ENCODE measurements around the gene C2CD2.

The C2CD2 gene

GRCh38 chr21:41918561-41919358 is 35.1 kb downstream of the C2CD2 start:
- Histone ChIP-seq H3K36me3 (ENCODE audit: control insufficient read depth, insufficient read depth, low read length, severe bottlenecking) (peaks cover 61% of the 10 kb centered on the region), H3K4me1 (ENCODE audit: control insufficient read depth, insufficient read depth, low read length) (peaks cover 36% of the 10 kb centered on the region), H3K9ac (ENCODE audit: low read length) (no peak overlapping the region), H3K4me3 (ENCODE audit: low read length) (no peak overlapping the region), H3K27me3 (replicated peaks; ENCODE audit: control insufficient read depth, insufficient read depth, low read length) (no peaks in the 10 kb centered on the region), H3K9me3 (ENCODE audit: control insufficient read depth, low read length) (peaks cover 2% of the 10 kb centered on the region)
- no peak for DNase-seq (ENCODE audit: low read depth)

GRCh38 chr21:41917531-41917930 is 36.3 kb downstream of the C2CD2 start:
- Histone ChIP-seq H3K36me3 (ENCODE audit: control insufficient read depth, insufficient read depth, low read length, severe bottlenecking) (peaks cover 74% of the 10 kb centered on the region), H3K9me3 (ENCODE audit: control insufficient read depth, low read length) (peaks cover 2% of the 10 kb centered on the region)

GRCh38 chr21:41916888-41917433 is 36.9 kb downstream of the C2CD2 start:
- no peak overlapping the region for H3K4me3 ChIP-seq (ENCODE audit: low read length)
- no peak for DNase-seq (ENCODE audit: low read depth)
- peaks cover 18% of the 10 kb centered on the region for H3K4me1 ChIP-seq (ENCODE audit: control insufficient read depth, insufficient read depth, low read length)
- H3K9me3 ChIP-seq (ENCODE audit: control insufficient read depth, low read length) = peaks cover 2% of the 10 kb centered on the region
- H3K36me3 ChIP-seq (ENCODE audit: control insufficient read depth, insufficient read depth, low read length, severe bottlenecking) = peaks cover 77% of the 10 kb centered on the region
- no peaks in the 10 kb centered on the region for H3K27me3 ChIP-seq (replicated peaks; ENCODE audit: control insufficient read depth, insufficient read depth, low read length)
- peak overlapping the region; percentile 65 for H3K9ac ChIP-seq (ENCODE audit: low read length)

More at GRCh38 chr21:41917531-41917930, 36.3 kb downstream of the C2CD2 start:
- no peak overlapping the region for H3K4me3 ChIP-seq (ENCODE audit: low read length)
- DNase-seq (ENCODE audit: low read depth) = no peak
- H3K4me1 ChIP-seq (ENCODE audit: control insufficient read depth, insufficient read depth, low read length) = peaks cover 24% of the 10 kb centered on the region
- H3K27me3 ChIP-seq (replicated peaks; ENCODE audit: control insufficient read depth, insufficient read depth, low read length) = no peaks in the 10 kb centered on the region
- peak overlapping the region; percentile 23 for H3K9ac ChIP-seq (ENCODE audit: low read length)

GRCh38 chr21:41914965-41915364 is 38.9 kb downstream of the C2CD2 start:
- H3K36me3 ChIP-seq (ENCODE audit: control insufficient read depth, insufficient read depth, low read length, severe bottlenecking) = peaks cover 89% of the 10 kb centered on the region

GRCh38 chr21:41914358-41914757 is 39.5 kb downstream of the C2CD2 start:
- Histone ChIP-seq H3K9me3 (ENCODE audit: control insufficient read depth, low read length) (peaks cover 2% of the 10 kb centered on the region), H3K27me3 (replicated peaks; ENCODE audit: control insufficient read depth, insufficient read depth, low read length) (no peaks in the 10 kb centered on the region), H3K36me3 (ENCODE audit: control insufficient read depth, insufficient read depth, low read length, severe bottlenecking) (peaks cover 92% of the 10 kb centered on the region), H3K4me3 (ENCODE audit: low read length) (no peak overlapping the region), H3K9ac (ENCODE audit: low read length) (no peak overlapping the region), H3K4me1 (ENCODE audit: control insufficient read depth, insufficient read depth, low read length) (peaks cover 15% of the 10 kb centered on the region)
- DNase-seq (ENCODE audit: low read depth) = no peak

More at GRCh38 chr21:41914965-41915364, 38.9 kb downstream of the C2CD2 start:
- no peak for DNase-seq (ENCODE audit: low read depth)
- peaks cover 13% of the 10 kb centered on the region for H3K4me1 ChIP-seq (ENCODE audit: control insufficient read depth, insufficient read depth, low read length)
- H3K9ac ChIP-seq (ENCODE audit: low read length) = no peak overlapping the region
- H3K27me3 ChIP-seq (replicated peaks; ENCODE audit: control insufficient read depth, insufficient read depth, low read length) = no peaks in the 10 kb centered on the region
- H3K9me3 ChIP-seq (ENCODE audit: control insufficient read depth, low read length) = peaks cover 2% of the 10 kb centered on the region
- H3K4me3 ChIP-seq (ENCODE audit: low read length) = no peak overlapping the region

- peaks cover 92% of the 10 kb centered on the region for H3K36me3 ChIP-seq (ENCODE audit: control insufficient read depth, insufficient read depth, low read length, severe bottlenecking)
- no peak overlapping the region for H3K4me3 ChIP-seq (ENCODE audit: low read length)
- no peak overlapping the region for H3K9ac ChIP-seq (ENCODE audit: low read length)
- no peak for DNase-seq (ENCODE audit: low read depth)
- peaks cover 2% of the 10 kb centered on the region for H3K9me3 ChIP-seq (ENCODE audit: control insufficient read depth, low read length)
- H3K4me1 ChIP-seq (ENCODE audit: control insufficient read depth, insufficient read depth, low read length) = peaks cover 23% of the 10 kb centered on the region
- no peaks in the 10 kb centered on the region for H3K27me3 ChIP-seq (replicated peaks; ENCODE audit: control insufficient read depth, insufficient read depth, low read length)
Measured at GRCh38 chr21:41913230-41913629, 40.6 kb downstream of the C2CD2 start.

GRCh38 chr21:41908829-41909228 is 45.0 kb downstream of the C2CD2 start:
- no peak for DNase-seq (ENCODE audit: low read depth)
- H3K4me3 ChIP-seq (ENCODE audit: low read length) = no peak overlapping the region
- H3K9ac ChIP-seq (ENCODE audit: low read length) = no peak overlapping the region
- peaks cover 10% of the 10 kb centered on the region for H3K4me1 ChIP-seq (ENCODE audit: control insufficient read depth, insufficient read depth, low read length)
- peaks cover 96% of the 10 kb centered on the region for H3K36me3 ChIP-seq (ENCODE audit: control insufficient read depth, insufficient read depth, low read length, severe bottlenecking)
- H3K9me3 ChIP-seq (ENCODE audit: control insufficient read depth, low read length) = no peaks in the 10 kb centered on the region
- H3K27me3 ChIP-seq (replicated peaks; ENCODE audit: control insufficient read depth, insufficient read depth, low read length) = no peaks in the 10 kb centered on the region

GRCh38 chr21:41907496-41908258 is 46.1 kb downstream of the C2CD2 start:
- Histone ChIP-seq H3K9me3 (ENCODE audit: control insufficient read depth, low read length) (no peaks in the 10 kb centered on the region), H3K9ac (ENCODE audit: low read length) (no peak overlapping the region), H3K27me3 (replicated peaks; ENCODE audit: control insufficient read depth, insufficient read depth, low read length) (no peaks in the 10 kb centered on the region), H3K36me3 (ENCODE audit: control insufficient read depth, insufficient read depth, low read length, severe bottlenecking) (peaks cover 97% of the 10 kb centered on the region), H3K4me3 (ENCODE audit: low read length) (no peak overlapping the region), H3K4me1 (ENCODE audit: control insufficient read depth, insufficient read depth, low read length) (peaks cover 10% of the 10 kb centered on the region)
- no peak for DNase-seq (ENCODE audit: low read depth)

GRCh38 chr21:41906770-41907169 is 47.0 kb downstream of the C2CD2 start:
- H3K9me3 ChIP-seq (ENCODE audit: control insufficient read depth, low read length) = no peaks in the 10 kb centered on the region
- no peaks in the 10 kb centered on the region for H3K27me3 ChIP-seq (replicated peaks; ENCODE audit: control insufficient read depth, insufficient read depth, low read length)
- H3K36me3 ChIP-seq (ENCODE audit: control insufficient read depth, insufficient read depth, low read length, severe bottlenecking) = peaks cover 99% of the 10 kb centered on the region
- DNase-seq (ENCODE audit: low read depth) = no peak
- no peak overlapping the region for H3K9ac ChIP-seq (ENCODE audit: low read length)
- no peak overlapping the region for H3K4me3 ChIP-seq (ENCODE audit: low read length)
- H3K4me1 ChIP-seq (ENCODE audit: control insufficient read depth, insufficient read depth, low read length) = peaks cover 10% of the 10 kb centered on the region

- no peak overlapping the region for H3K9ac ChIP-seq (ENCODE audit: low read length)
- DNase-seq (ENCODE audit: low read depth) = no peak
Measured at GRCh38 chr21:41903559-41904351, 50.1 kb downstream of the C2CD2 start.

More at GRCh38 chr21:41903559-41904351, 50.1 kb downstream of the C2CD2 start:
- Histone ChIP-seq H3K9me3 (ENCODE audit: control insufficient read depth, low read length) (no peaks in the 10 kb centered on the region), H3K4me3 (ENCODE audit: low read length) (no peak overlapping the region), H3K4me1 (ENCODE audit: control insufficient read depth, insufficient read depth, low read length) (peaks cover 5% of the 10 kb centered on the region), H3K27me3 (replicated peaks; ENCODE audit: control insufficient read depth, insufficient read depth, low read length) (no peaks in the 10 kb centered on the region), H3K36me3 (ENCODE audit: control insufficient read depth, insufficient read depth, low read length, severe bottlenecking) (peaks cover 99% of the 10 kb centered on the region)
